HG02938 (cell line): Measurements from ENCODE around the gene SERPINB13.

Source experiments
- ATAC-seq: cut with Tn5 transposase; IDR thresholded peaks from one replicate; pipeline ENCODE4 v1.9.1; 2021; ENCODE audit warnings: mild to moderate bottlenecking, moderate library complexity; ENCODE audit not compliant: unreplicated experiment

SERPINB13 gene, protein sequence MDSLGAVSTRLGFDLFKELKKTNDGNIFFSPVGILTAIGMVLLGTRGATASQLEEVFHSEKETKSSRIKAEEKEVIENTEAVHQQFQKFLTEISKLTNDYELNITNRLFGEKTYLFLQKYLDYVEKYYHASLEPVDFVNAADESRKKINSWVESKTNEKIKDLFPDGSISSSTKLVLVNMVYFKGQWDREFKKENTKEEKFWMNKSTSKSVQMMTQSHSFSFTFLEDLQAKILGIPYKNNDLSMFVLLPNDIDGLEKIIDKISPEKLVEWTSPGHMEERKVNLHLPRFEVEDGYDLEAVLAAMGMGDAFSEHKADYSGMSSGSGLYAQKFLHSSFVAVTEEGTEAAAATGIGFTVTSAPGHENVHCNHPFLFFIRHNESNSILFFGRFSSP

DNA sequence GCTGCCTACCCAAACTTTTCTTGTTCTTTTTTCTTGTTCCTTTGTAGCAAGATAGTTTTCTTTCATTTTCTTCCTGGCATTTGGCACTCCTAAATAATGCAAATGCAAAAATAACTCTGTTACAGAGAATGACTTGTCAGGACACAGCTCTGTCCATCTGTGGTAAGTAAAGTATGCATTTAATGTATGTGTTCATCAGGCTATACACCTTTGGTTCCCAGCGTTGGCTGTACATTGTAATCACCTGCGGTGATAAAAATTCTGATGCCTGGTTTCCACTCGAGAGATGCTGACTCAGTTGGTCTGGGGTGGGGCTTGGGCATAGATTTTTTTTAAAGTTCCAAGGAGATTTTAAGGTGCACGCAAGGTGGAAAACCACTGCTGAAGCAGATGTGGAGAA is at the start of gene SERPINB13:
SERPINB13 (plus strand) TSS at position 378 of the 400 bp plus-strand sequence. CDS start 1,325 bp downstream, outside the sequence.
- no peak for ATAC-seq

DNA sequence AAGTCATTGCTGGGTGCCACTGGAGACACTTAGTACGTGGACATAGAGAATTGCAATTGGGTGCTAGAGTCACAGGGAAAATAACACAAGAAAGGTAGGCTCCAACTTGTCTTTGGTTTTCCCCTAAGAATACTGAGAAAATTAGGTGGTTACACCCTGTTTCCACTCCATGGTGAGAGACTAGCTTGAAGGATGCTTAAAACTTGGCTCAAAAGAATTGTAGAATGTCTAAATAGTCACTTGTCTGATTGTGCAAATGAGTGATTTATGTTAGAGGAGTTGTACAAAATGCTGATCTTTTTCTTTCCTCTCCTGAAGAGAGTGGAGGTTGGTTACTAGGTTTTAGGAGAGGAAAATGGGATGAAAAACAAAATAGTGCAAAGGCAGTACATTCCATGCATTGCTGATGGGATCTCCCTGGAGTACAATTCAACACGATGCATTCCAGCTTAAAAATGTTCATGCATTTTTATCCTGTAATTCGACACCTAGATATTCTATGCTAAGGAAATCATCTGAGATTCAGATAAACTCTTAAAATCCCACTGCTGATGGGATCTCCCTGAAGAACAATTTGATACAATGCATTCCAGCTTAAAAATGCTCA is 47.1 kb upstream of the SERPINB13 start:
- ATAC-seq = no peak

DNA sequence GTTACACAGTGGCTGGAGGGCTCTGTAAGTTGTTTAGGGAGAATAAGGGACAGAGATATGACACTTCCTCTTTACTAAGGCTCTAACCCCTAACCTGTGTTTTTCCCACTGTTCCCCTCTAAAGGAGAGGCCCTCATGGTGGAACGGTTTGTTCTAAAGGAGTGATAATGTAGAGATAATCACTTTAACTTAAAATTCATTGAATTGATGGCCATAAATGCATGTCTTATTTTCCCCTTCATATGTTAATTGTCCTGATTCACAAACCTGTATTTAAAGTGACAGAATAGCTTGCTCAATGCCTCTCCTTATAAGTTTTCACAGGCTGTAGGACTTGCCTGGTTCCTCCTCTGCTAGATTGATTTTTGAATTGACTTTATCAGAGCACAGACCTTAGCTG is 45.1 kb upstream of the SERPINB13 start, which contains the start of gene SERPINB12:
SERPINB12 (plus strand) TSS at position 301 of the 400 bp plus-strand sequence. CDS start 13,791 bp downstream, outside the sequence.
- no peak for ATAC-seq

GRCh38 chr18:63544017-63544416 is 43.1 kb upstream of the SERPINB13 start:
- no peak for ATAC-seq

DNA sequence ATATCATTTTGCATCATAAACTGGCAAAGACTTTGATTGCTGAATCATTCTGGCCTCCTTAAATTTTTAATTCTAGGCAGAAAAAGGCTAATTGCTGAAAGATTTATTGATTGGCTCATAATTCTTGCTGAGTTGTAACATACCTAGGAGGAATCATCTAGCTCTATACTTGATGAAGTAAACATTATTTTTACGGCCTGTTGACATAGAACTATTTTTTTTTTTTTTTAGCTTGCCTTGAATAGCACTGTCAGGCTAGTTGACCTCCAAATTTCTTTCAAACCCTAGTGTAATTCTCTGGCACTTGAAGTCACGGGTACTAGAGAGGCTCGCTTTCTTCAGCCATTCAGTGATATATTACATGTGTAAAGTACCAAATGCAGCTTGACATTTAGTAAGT is 42.1 kb upstream of the SERPINB13 start:
- no peak for ATAC-seq

DNA sequence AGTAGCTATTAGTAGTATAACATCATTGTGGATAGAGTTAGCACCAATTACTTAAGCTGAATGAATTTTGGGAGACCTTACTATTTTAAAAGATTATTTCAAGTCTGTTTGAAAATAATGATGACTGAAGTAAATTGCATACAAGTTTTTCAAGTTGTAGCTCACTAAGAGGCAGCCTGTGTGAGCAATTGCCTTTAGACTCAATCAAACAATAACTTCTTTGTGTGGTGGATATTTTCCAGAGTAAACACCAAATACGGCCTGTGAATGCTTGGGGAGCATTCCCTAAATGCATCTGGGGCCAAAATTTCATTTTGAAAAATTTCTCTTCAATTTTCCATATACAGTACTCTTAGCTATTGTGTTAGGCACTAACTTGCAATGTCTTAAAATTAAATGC is 37.1 kb upstream of the SERPINB13 start:
- no peak for ATAC-seq

DNA sequence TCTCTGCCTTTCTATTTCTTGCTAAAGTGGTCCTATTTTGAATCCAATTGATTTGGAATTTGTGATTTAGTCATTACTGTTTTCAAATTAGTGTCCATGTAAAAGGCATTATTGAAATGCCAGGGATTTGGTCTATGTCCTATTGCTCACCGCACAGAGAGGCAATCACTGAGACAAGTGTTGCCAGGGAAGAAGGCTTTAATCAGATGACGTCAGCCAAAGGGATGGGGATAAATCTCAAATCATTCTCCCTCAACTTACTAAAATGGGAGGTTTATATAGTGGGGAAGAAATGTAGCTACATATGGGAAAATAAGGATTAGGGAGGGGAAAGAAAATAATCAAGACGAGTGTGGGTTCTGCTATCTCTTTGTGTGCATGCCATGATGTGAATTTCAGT is 35.4 kb upstream of the SERPINB13 start:
- no peak for ATAC-seq

DNA sequence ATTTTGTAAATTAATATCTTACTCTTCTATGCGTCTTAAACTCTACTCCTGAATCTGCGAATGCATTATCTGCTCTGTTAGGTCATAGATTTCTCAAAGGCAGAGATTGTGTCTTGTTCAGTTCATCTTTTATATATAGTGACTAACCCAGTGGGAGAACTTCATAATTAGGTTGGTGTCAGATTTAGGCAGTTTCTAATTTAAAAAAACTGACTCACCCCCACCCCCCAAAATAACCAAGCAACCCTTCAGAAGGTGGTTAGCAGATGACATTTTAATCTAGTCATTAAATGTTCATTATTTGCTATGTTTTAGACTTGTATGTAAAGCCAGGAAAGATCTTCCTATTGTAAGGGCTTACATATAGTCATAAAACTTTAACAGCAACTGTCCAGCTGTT is 34.6 kb upstream of the SERPINB13 start:
- no peak for ATAC-seq

GRCh38 chr18:63553081-63553480 is 34.1 kb upstream of the SERPINB13 start:
- no peak for ATAC-seq

DNA sequence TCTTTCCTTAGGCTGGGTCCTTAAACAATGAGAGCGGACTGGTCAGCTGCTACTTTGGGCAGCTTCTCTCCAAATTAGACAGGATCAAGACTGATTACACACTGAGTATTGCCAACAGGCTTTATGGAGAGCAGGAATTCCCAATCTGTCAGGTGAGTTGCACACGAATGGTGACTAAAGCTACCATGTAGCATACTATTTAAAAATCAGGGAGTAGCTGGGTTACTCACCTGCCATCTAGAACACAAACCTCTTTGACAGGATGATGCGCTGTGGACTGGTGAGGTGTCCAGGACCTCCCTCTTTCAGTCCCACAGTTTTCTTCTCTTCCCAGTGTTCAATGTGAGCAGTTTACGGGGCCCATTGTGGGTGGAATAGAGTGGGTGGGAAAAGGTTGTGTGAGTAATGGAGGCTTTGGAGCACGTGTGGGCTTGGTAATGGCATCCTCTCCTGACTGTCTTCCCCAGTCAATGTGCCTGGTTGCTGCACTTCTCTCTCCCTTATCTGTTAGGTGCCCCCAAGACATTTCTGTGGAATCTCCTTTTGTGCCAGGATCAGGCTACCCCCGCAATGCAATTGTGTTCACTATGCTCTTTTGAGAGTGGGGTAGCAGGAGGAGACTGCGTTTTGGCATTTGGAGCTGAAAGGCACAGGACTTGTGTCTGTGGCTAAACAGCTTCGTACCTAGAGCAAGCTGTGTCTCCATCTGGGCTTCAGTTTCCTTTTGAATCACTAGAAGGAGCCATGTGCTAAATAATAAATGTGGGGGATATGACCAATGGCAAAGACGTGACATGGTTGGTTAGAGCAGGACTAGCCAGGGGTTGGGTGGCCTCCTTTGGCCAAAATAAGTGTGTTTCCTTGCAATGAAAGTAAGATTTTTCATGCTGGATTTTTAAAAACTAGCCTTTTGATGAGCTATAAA is 27.3 kb upstream of the SERPINB13 start:
- no peak for ATAC-seq

GRCh38 chr18:63562284-63562683 is 24.9 kb upstream of the SERPINB13 start:
- ATAC-seq = peak; percentile 84

DNA sequence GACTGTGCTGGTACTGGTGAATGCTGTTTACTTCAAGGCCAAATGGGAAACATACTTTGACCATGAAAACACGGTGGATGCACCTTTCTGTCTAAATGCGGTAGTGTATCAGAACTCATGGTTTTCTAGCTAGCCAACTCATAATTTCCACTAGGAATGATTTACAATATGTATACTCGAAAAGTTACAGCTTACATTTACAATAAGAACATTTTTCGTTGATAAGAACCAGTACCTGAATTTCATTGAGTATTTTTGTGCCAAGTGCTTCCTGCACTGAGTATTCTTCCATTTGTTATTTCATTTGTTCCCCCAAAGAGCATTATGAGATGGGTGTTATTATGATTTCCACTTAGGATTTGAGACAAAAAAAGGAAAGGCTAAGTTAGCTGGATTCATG is 23.1 kb upstream of the SERPINB13 start:
- no peak for ATAC-seq

DNA sequence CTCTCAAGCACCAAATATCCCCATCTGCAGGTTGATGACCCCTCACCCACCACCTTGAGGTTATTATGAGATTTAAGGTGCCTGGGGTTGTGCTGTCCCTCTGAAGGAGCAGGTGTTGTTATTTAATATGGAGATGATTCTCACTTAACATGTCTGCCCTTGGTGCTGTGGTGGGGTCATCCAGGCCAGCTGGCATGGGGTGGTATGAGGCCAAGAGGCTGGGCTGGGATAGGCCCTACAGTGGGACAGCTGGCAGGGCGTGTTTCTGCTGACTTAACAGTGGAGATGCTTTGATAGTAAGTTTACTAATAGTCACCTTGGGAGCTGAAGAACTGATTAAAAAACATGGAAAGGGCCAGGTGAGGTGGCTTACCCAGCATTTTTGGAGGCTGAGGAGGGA is 22.6 kb upstream of the SERPINB13 start:
- ATAC-seq = no peak

- no peak for ATAC-seq
Measured at GRCh38 chr18:63567276-63567675, 19.9 kb upstream of the SERPINB13 start.

GRCh38 chr18:63567825-63568224 is 19.3 kb upstream of the SERPINB13 start:
- ATAC-seq = no peak

GRCh38 chr18:63570721-63571120 is 16.4 kb upstream of the SERPINB13 start:
- ATAC-seq = no peak

GRCh38 chr18:63575681-63576080 is 11.5 kb upstream of the SERPINB13 start:
- no peak for ATAC-seq

DNA sequence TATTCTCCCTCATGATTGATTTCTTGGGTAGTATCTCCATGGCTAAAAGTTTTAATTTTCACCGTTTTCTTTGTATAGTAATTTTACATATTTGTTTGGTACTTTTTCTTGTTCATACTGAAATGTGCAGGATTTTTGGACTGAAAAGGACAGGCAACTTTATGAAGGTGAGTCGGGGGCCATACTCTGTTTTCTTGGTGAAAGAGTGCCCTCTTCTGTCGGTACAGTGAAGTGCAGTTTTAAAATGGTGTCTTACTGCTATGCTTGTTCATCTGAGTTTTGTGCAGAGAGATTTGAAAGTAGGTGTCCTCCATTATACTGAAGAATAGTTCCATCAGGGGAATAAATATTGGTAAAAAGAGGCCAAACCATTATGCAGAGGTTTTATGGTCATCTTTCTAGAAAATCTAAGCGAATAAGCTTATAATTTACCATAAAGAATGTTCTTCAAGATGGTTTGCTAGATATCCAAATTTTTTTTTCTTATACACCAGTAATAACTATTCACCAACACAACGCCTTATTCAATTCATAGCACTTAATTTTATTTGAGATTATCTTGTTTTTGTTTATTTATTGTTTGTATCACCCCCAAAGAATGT is 8.7 kb upstream of the SERPINB13 start:
- peak; percentile 70 for ATAC-seq

- no peak for ATAC-seq
Measured at GRCh38 chr18:63579616-63580015, 7.5 kb upstream of the SERPINB13 start.

DNA sequence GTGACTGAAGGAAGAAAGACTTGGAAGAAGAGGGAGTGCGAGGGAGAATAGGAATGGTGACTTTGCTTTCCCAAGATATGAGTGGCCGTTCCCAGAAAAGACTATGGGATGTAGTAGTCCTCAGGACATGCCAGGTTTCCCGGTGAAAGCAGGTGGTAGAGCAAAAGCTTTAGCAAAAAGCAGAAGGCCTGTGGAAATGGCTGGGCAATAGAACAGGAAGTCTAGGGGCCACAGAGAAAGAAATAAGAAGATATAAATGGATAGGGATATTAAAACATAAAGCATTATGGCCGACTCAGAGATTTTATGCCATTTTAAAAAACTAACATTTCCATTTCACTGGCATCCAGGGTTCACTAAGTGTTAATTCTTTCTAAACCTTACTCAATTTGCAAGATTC is 1.2 kb upstream of the SERPINB13 start:
- no peak for ATAC-seq

GRCh38 chr18:63586431-63586830 is 712 bp upstream of the SERPINB13 start:
- no peak for ATAC-seq
